Progenitor cell of endocrine pancreas (in vitro differentiated cells): ENCODE results near the gene ACOXL. TPM values are rescaled to one million over a fixed set of nuclear protein-coding genes. Genes with fewer than 3 reads are reported as not detected.

Experiments
- DNase-seq: peaks from one replicate; pipeline ENCODE4 v3.0.0; 2021; ENCODE audit warnings: low spot score; ENCODE audit not compliant: unreplicated experiment
- H3K27ac Mint-ChIP-seq: 2 replicates; pipeline ENCODE4 v1.8.0; 2021; ENCODE audit warnings: mild to moderate bottlenecking, moderate library complexity, mixed read lengths
- H3K27me3 Mint-ChIP-seq: 2 replicates; pipeline ENCODE4 v1.8.0; 2021; ENCODE audit warnings: mixed read lengths
- H3K36me3 Mint-ChIP-seq: 2 replicates; pipeline ENCODE4 v1.8.0; 2022; ENCODE audit warnings: mixed read lengths; ENCODE audit not compliant: insufficient read depth
- H3K4me1 Mint-ChIP-seq: 2 replicates; pipeline ENCODE4 v1.8.0; 2021; ENCODE audit warnings: low read depth, mixed read lengths
- H3K4me3 Mint-ChIP-seq: 2 replicates; pipeline ENCODE4 v1.8.0; 2021; ENCODE audit warnings: low read depth, mild to moderate bottlenecking, moderate library complexity, mixed read lengths
- H3K9me3 Mint-ChIP-seq: 2 replicates; pipeline ENCODE4 v1.8.0; 2021; ENCODE audit warnings: low read depth, mixed read lengths
- CTCF ChIP-seq: fragments of 200-600 bp; sonication (generic); IDR thresholded peaks from one replicate; pipeline ENCODE4 v1.5.0; 2021; ENCODE audit warnings: antibody characterized with exemption, mild to moderate bottlenecking; ENCODE audit not compliant: unreplicated experiment
- total RNA-seq: library from RNA; stranded (reverse); gene quantifications from 2 replicates; pipeline ENCODE4 v1.2.1, GENCODE V29; 2021

The ACOXL gene
- total RNA-seq, 1 donor from 2014 or later = 0.19 TPM

GRCh38 chr2:111054791-111055691 lies 322.7 kb downstream of the ACOXL start:
- H3K4me3 Mint-ChIP-seq = no peak overlapping the region
- H3K9me3 Mint-ChIP-seq = no peaks in the 10 kb centered on the region
- peaks cover 7% of the 10 kb centered on the region for H3K4me1 Mint-ChIP-seq
- DNase-seq = no peak
- H3K27ac Mint-ChIP-seq = no peak overlapping the region
- no peak for TF ChIP-seq CTCF
- peaks cover 9% of the 10 kb centered on the region for H3K27me3 Mint-ChIP-seq
- H3K36me3 Mint-ChIP-seq = no peaks in the 10 kb centered on the region

- H3K27ac Mint-ChIP-seq = no peak overlapping the region
- no peak overlapping the region for H3K4me3 Mint-ChIP-seq
- TF ChIP-seq CTCF = no peak
- H3K4me1 Mint-ChIP-seq = peaks cover 3% of the 10 kb centered on the region
- no peaks in the 10 kb centered on the region for H3K36me3 Mint-ChIP-seq
- H3K9me3 Mint-ChIP-seq = peaks cover 2% of the 10 kb centered on the region
- H3K27me3 Mint-ChIP-seq = peaks cover 9% of the 10 kb centered on the region
- no peak for DNase-seq
Observed at GRCh38 chr2:111055735-111056134, 323.4 kb downstream of the ACOXL start.

- H3K27ac Mint-ChIP-seq = no peak overlapping the region
- H3K27me3 Mint-ChIP-seq = peaks cover 9% of the 10 kb centered on the region
- DNase-seq = no peak
- H3K4me1 Mint-ChIP-seq = no peaks in the 10 kb centered on the region
- H3K9me3 Mint-ChIP-seq = peaks cover 5% of the 10 kb centered on the region
- TF ChIP-seq CTCF = no peak
- no peak overlapping the region for H3K4me3 Mint-ChIP-seq
- H3K36me3 Mint-ChIP-seq = no peaks in the 10 kb centered on the region
Observed at GRCh38 chr2:111057045-111057444, 324.7 kb downstream of the ACOXL start.

- H3K27ac Mint-ChIP-seq = no peak overlapping the region
- no peak for DNase-seq
- no peaks in the 10 kb centered on the region for H3K36me3 Mint-ChIP-seq
- H3K27me3 Mint-ChIP-seq = peaks cover 9% of the 10 kb centered on the region
- H3K4me1 Mint-ChIP-seq = no peaks in the 10 kb centered on the region
- H3K9me3 Mint-ChIP-seq = peaks cover 5% of the 10 kb centered on the region
- no peak overlapping the region for H3K4me3 Mint-ChIP-seq
- TF ChIP-seq CTCF = no peak
Observed at GRCh38 chr2:111057721-111058120, 325.3 kb downstream of the ACOXL start.

- DNase-seq = no peak
- Mint-ChIP-seq H3K4me1 (no peaks in the 10 kb centered on the region), H3K9me3 (peaks cover 5% of the 10 kb centered on the region), H3K27ac (no peak overlapping the region), H3K4me3 (no peak overlapping the region), H3K27me3 (peaks cover 6% of the 10 kb centered on the region), H3K36me3 (no peaks in the 10 kb centered on the region)
- no peak for TF ChIP-seq CTCF
Observed at GRCh38 chr2:111058264-111058663, 325.9 kb downstream of the ACOXL start.
